PC-9 (cell line): ENCODE measurements around the gene LIX1.

Experiments used
- CTCF ChIP-seq: fragments of 200-600 bp; sonication (generic); conservative IDR thresholded peaks from 2 replicates; pipeline ENCODE4 v1.6.1; 2017; ENCODE audit warnings: mixed run types, antibody characterized with exemption, mild to moderate bottlenecking, moderate library complexity
- EZH2 ChIP-seq: fragments of 200-600 bp; sonication (generic); IDR thresholded peaks from 2 replicates; pipeline ENCODE4 v1.8.0; 2017; ENCODE audit warnings: antibody characterized with exemption, low read depth

- no peak for TF ChIP-seq CTCF
- no peak for TF ChIP-seq EZH2
Measured at GRCh38 chr5:97134634-97135033, 7.8 kb downstream of the LIX1 start.
